ENCODE measurements around the gene SF3A2.

The SF3A2 gene

GRCh38 chr19:2252055-2252796 is 15.6 kb downstream of the SF3A2 start:
- TF ChIP-seq MYC (IDR thresholded peaks at IDR 0.05; ENCODE audit: low read depth, low read length) = no peak
- TF ChIP-seq POLR2A (IDR thresholded peaks at IDR 0.05; ENCODE audit: extremely low read depth, insufficient read length) = no peak
- no peak for TF ChIP-seq MAX (IDR thresholded peaks at IDR 0.05; ENCODE audit: low read depth, low read length)
- no peak for TF ChIP-seq CTCF (IDR thresholded peaks at IDR 0.05; ENCODE audit: low read depth, low read length)
- no peak for DNase-seq (ENCODE audit: low read depth)
- H3K4me3 ChIP-seq (ENCODE audit: low read depth, low read length) = no peak overlapping the region

GRCh38 chr19:2252797-2253105 is 16.1 kb downstream of the SF3A2 start:
- no peak overlapping the region for H3K4me3 ChIP-seq (ENCODE audit: low read depth, low read length)
- TF ChIP-seq POLR2A (IDR thresholded peaks at IDR 0.05; ENCODE audit: extremely low read depth, insufficient read length) (no peak), MYC (IDR thresholded peaks at IDR 0.05; ENCODE audit: low read depth, low read length) (no peak), CTCF (IDR thresholded peaks at IDR 0.05; ENCODE audit: low read depth, low read length) (no peak), MAX (IDR thresholded peaks at IDR 0.05; ENCODE audit: low read depth, low read length) (no peak)
- peak; percentile 36 for DNase-seq (ENCODE audit: low read depth)

- TF ChIP-seq CTCF (IDR thresholded peaks at IDR 0.05; ENCODE audit: low read depth, low read length) (peak; percentile 44), MAX (IDR thresholded peaks at IDR 0.05; ENCODE audit: low read depth, low read length) (no peak)
- no peak overlapping the region for H3K4me3 ChIP-seq (ENCODE audit: low read depth, low read length)
- peak; percentile 76 for DNase-seq (ENCODE audit: low read depth)
Observed at GRCh38 chr19:2253106-2254063, 16.8 kb downstream of the SF3A2 start.

- no peak overlapping the region for H3K4me3 ChIP-seq (ENCODE audit: low read depth, low read length)
- no peak for TF ChIP-seq MYC (IDR thresholded peaks at IDR 0.05; ENCODE audit: low read depth, low read length)
- no peak for TF ChIP-seq POLR2A (IDR thresholded peaks at IDR 0.05; ENCODE audit: extremely low read depth, insufficient read length)
- TF ChIP-seq CTCF (IDR thresholded peaks at IDR 0.05; ENCODE audit: low read depth, low read length) = no peak
- TF ChIP-seq MAX (IDR thresholded peaks at IDR 0.05; ENCODE audit: low read depth, low read length) = no peak
- DNase-seq (ENCODE audit: low read depth) = no peak
Observed at GRCh38 chr19:2254064-2254872, 17.6 kb downstream of the SF3A2 start.

- H3K4me3 ChIP-seq (ENCODE audit: low read depth, low read length) = no peak overlapping the region
- DNase-seq (ENCODE audit: low read depth) = no peak
- TF ChIP-seq MYC (IDR thresholded peaks at IDR 0.05; ENCODE audit: low read depth, low read length) (no peak), POLR2A (IDR thresholded peaks at IDR 0.05; ENCODE audit: extremely low read depth, insufficient read length) (no peak), MAX (IDR thresholded peaks at IDR 0.05; ENCODE audit: low read depth, low read length) (no peak), CTCF (IDR thresholded peaks at IDR 0.05; ENCODE audit: low read depth, low read length) (no peak)
Observed at GRCh38 chr19:2255112-2255845, 18.7 kb downstream of the SF3A2 start.
